B cell (primary cell): Measurements from ENCODE around the gene ARSA. TPM values are rescaled to one million over a fixed set of nuclear protein-coding genes. Genes with fewer than 3 reads are reported as not detected.

Experiments
- ATAC-seq: fragments of 200-7000 bp; cut with Tn5 transposase; one replicate; pipeline ENCODE4 v1.10.0; 2021; ENCODE audit warnings: low read depth, mild to moderate bottlenecking, moderate number of reproducible peaks, moderate library complexity
- CTCF ChIA-PET: fragments of 350-600 bp; sonication (Branson Sonifier 250); formaldehyde crosslinking; loops from one replicate; lab custom pipeline; 2021; ENCODE audit warnings: antibody characterized with exemption, inconsistent platforms; lab: Charles Lee
- POLR2A ChIA-PET: fragments of 350-600 bp; sonication (Branson Sonifier 250); formaldehyde crosslinking; loops from one replicate; lab custom pipeline; 2021; ENCODE audit warnings: antibody characterized with exemption; lab: Charles Lee
- DNase-seq: peaks from one replicate; pipeline ENCODE4 v3.0.0; 2013
- H2AFZ ChIP-seq: 2 replicates; pipeline ENCODE4 v1.6.1; 2012; ENCODE audit warnings: mild to moderate bottlenecking, low read depth, low read length; ENCODE audit not compliant: insufficient read depth, poor library complexity, severe bottlenecking
- H3K27ac ChIP-seq, 2 donors: 1 replicate in 1 of 2; 2 replicates in 1 of 2; pipeline ENCODE4 v1.5.1; 2012 to 2013; ENCODE audit warnings: low read length in 2 of 2, mild to moderate bottlenecking in 2 of 2, moderate library complexity in 1 of 2
- H3K27me3 ChIP-seq, 4 experiments: fragments of 200-600 bp in 1 of 4; sonication (generic) in 1 of 4; replicated peaks in 1 of 4; 1 replicate in 2 of 4; 2 replicates in 2 of 4; pipeline versions ENCODE4 v1.6.1 to v1.7.0; 2013 to 2016; ENCODE audit warnings: low read length in 3 of 4, mild to moderate bottlenecking in 2 of 4, mixed read lengths in 1 of 4, moderate library complexity in 1 of 4; ENCODE audit not compliant: insufficient read depth in 4 of 4, control insufficient read depth in 3 of 4; ENCODE audit errors: control extremely low read depth in 1 of 4
- H3K36me3 ChIP-seq, 2 experiments: replicated peaks in 1 of 2; 1 replicate in 1 of 2; 2 replicates in 1 of 2; pipeline versions ENCODE4 v1.6.1 to v1.7.1; 2013; ENCODE audit warnings: low read length in 1 of 2; ENCODE audit not compliant: insufficient read depth in 2 of 2, control insufficient read depth in 1 of 2; ENCODE audit errors: control extremely low read depth in 1 of 2, extremely low read depth in 1 of 2
- H3K4me1 ChIP-seq, 2 donors: fragments of 200-600 bp in 1 of 2; sonication (generic) in 1 of 2; 1 replicate in 1 of 2; 2 replicates in 1 of 2; pipeline versions ENCODE4 v1.5.1 to v1.6.1; 2013 to 2017; ENCODE audit warnings: low read length in 2 of 2; ENCODE audit not compliant: control insufficient read depth in 2 of 2, insufficient read depth in 2 of 2
- H3K4me2 ChIP-seq: replicated peaks from 2 replicates; pipeline ENCODE3; 2012; ENCODE audit warnings: mild to moderate bottlenecking, low read depth, low read length; ENCODE audit not compliant: poor library complexity, severe bottlenecking
- H3K4me3 ChIP-seq, 5 experiments: fragments of 200-600 bp in 1 of 5; sonication (generic) in 1 of 5; 1 replicate in 3 of 5; 2 replicates in 2 of 5; pipeline versions ENCODE4 v1.5.1 to v1.7.0; 2011 to 2016; ENCODE audit warnings: low read length in 4 of 5, mild to moderate bottlenecking in 4 of 5, low read depth in 2 of 5, control low read depth in 1 of 5, moderate library complexity in 1 of 5; ENCODE audit not compliant: insufficient read depth in 1 of 5; ENCODE audit errors: control extremely low read depth in 1 of 5, extremely low read depth in 1 of 5
- H3K79me2 ChIP-seq: fragments of 200-600 bp; sonication (generic); one replicate; pipeline ENCODE4 v1.6.0; 2016; ENCODE audit warnings: low read length; ENCODE audit not compliant: control insufficient read depth, insufficient read depth
- H3K9ac ChIP-seq: fragments of 200-600 bp; sonication (generic); 2 replicates; pipeline ENCODE4 v1.6.1; 2017; ENCODE audit warnings: mild to moderate bottlenecking, low read length, moderate library complexity
- H3K9me3 ChIP-seq, 3 donors: one replicate each; pipeline versions ENCODE4 v1.6.1 to v1.7.1; 2013; ENCODE audit warnings: low read length in 2 of 3; ENCODE audit not compliant: control insufficient read depth in 2 of 3, insufficient read depth in 1 of 3; ENCODE audit errors: control extremely low read depth in 1 of 3
- H4K20me1 ChIP-seq: 2 replicates; pipeline ENCODE4 v1.6.0; 2012; ENCODE audit warnings: mild to moderate bottlenecking, low read length; ENCODE audit not compliant: insufficient read depth, control insufficient read depth, poor library complexity, severe bottlenecking
- H3K27ac Mint-ChIP-seq: one replicate; pipeline ENCODE4 v1.8.0; 2021; ENCODE audit warnings: mixed read lengths
- H3K27me3 Mint-ChIP-seq: one replicate; pipeline ENCODE4 v1.8.0; 2021; ENCODE audit warnings: mixed read lengths
- H3K4me1 Mint-ChIP-seq: one replicate; pipeline ENCODE4 v1.8.0; 2021; ENCODE audit warnings: mixed read lengths
- H3K4me3 Mint-ChIP-seq: one replicate; pipeline ENCODE4 v1.8.0; 2021; ENCODE audit warnings: mixed read lengths
- H3K9me3 Mint-ChIP-seq: one replicate; pipeline ENCODE4 v1.8.0; 2022; ENCODE audit warnings: mixed read lengths; ENCODE audit not compliant: insufficient read depth
- CTCF ChIP-seq: fragments of 200-600 bp; IDR thresholded peaks from one replicate; pipeline ENCODE4 v1.8.0; 2022; ENCODE audit warnings: antibody characterized with exemption, mild to moderate bottlenecking
- EZH2 ChIP-seq: IDR thresholded peaks from 2 replicates; pipeline ENCODE4 v1.6.1; 2012; ENCODE audit warnings: borderline replicate concordance, low read depth, mild to moderate bottlenecking, moderate library complexity, low read length; ENCODE audit not compliant: insufficient read depth, poor library complexity, severe bottlenecking
- WGBS: methylation state at CpG from one replicate; pipeline ENCODE4 v1.1.5; 2013; ENCODE audit warnings: missing lambda C conversion rate; ENCODE audit not compliant: insufficient coverage; 5-methylcytosine and 5-hydroxymethylcytosine counted together
- intact Hi-C: fragments of 100-400 bp; cut with micrococcal nuclease; formaldehyde crosslinking; loops from one replicate; pipeline ENCODE4 v1.10.0; 2022
- polyA plus RNA-seq: library from polyadenylated mRNA; depleted of rRNA; stranded (reverse); fragments of >200 nt; gene quantifications from 2 replicates; pipeline ENCODE4 v1.2.3, GENCODE V29; 2012
- total RNA-seq, 2 donors: library from RNA; stranded (reverse); fragments of 120-200 nt in 1 of 2; gene quantifications; 1 replicate in 1 of 2; 2 replicates in 1 of 2; pipeline versions ENCODE4 v1.2.3 to v1.2.4, GENCODE V29; 2013 to 2022

ARSA gene
- total and polyA plus RNA-seq, 2 donors (not counting 1 experiment from before 2014, with no cell fraction given) = 82.0 to 128 TPM

- 2% methylated on average over 56 of the region's 69 CpGs for WGBS
- H3K4me1 Mint-ChIP-seq = peaks cover 17% of the 10 kb centered on the region
- no peak for TF ChIP-seq CTCF
- peak; percentile 84 for TF ChIP-seq EZH2
- Histone ChIP-seq H3K27ac (no peak overlapping the region), H3K27me3 (peaks cover 0 to 51% (median 28%) of the 10 kb centered on the region in 4 experiments), H3K36me3 (no peaks in the 10 kb centered on the region), H3K9me3 (peaks cover 0 to 29% (median 0%) of the 10 kb centered on the region in 3 donors), H3K4me2 (peak overlapping the region; percentile 90), H2AFZ (peak overlapping the region; percentile 21), H3K79me2 (no peaks in the 10 kb centered on the region), H3K4me3 (peak overlapping the region in 4 of 5 experiments; percentile 26 to 47 (median 43)), H3K4me1 (peaks cover 20 to 25% of the 10 kb centered on the region in 2 donors), H4K20me1 (no peaks in the 10 kb centered on the region), H3K9ac (peak overlapping the region; percentile 56)
- intact Hi-C loops = no loop called here
- H3K27me3 Mint-ChIP-seq = peaks cover 44% of the 10 kb centered on the region
- H3K4me3 Mint-ChIP-seq = peak overlapping the region; percentile 77
- DNase-seq (peak; percentile 70), ATAC-seq (peak; percentile 38)
- H3K27ac Mint-ChIP-seq = no peak overlapping the region
- ChIA-PET CTCF (no interaction called here), POLR2A (interaction anchor here (0.7 kb wide), 1 partner anchor 1013 kb away, joined by 3 read pairs; no protein-coding TSS in a partner anchor)
- H3K9me3 Mint-ChIP-seq = no peaks in the 10 kb centered on the region
Observed at GRCh38 chr22:50673231-50674129, 45.5 kb upstream of the ARSA start.
